ENCODE data around the gene PCGF5. TPM values are rescaled to one million over a fixed set of nuclear protein-coding genes. Genes with fewer than 3 reads are reported as not detected.
A peak's percentile ranks its signal among the peaks of the same experiment; 100 is the strongest.

PCGF5 gene
- total RNA-seq, 1 donor from 2014 or later: 11.6 TPM

DNA sequence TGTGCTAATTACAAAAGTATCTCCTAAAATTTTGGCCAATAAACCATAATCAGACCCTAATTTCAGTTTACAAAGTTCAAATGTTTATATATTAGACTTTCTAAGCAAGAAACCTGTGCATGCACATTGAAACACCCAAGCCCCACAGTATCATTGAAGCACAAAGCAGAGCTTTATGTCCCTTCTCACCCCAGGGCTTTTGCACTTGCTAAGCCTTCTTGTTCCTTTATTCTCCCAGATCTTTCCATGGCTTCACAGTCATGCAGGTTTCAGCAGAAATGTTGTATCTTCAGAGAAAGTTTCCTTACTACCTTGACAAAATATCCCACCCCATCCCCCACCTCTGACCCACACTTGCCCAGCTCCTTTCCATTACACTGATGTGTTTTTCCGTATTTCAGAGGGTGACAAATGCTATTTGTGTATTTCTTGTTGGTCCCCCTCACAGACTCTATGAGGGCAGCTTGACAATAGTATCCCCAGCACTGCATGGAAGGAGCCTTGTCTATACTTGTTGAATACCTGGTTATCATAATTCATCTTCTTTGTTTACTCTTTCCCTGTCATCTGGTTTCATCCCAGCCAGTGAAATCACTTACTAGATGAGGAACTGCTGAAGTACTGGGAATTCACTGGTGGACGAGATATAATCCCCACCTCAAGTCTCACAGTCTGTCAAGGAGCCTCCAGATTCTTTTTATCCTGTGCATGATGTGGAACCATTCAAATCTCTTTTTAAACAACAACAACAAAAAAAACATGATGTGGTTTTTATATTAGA lies 24.0 kb upstream of the PCGF5 start:
- Mint-ChIP-seq H3K9me3 (no peaks in the 10 kb centered on the region), H3K4me3 (no peak overlapping the region), H3K36me3 (no peaks in the 10 kb centered on the region), H3K27me3 (ENCODE audit: low read depth) (no peaks in the 10 kb centered on the region), H3K27ac (peak overlapping the region; percentile 21), H3K4me1 (peaks cover 7% of the 10 kb centered on the region)
- no peak for DNase-seq (ENCODE audit: low spot score in 2 of 2, unreplicated experiment in 2 of 2)
- TF ChIP-seq, protein P1, sequence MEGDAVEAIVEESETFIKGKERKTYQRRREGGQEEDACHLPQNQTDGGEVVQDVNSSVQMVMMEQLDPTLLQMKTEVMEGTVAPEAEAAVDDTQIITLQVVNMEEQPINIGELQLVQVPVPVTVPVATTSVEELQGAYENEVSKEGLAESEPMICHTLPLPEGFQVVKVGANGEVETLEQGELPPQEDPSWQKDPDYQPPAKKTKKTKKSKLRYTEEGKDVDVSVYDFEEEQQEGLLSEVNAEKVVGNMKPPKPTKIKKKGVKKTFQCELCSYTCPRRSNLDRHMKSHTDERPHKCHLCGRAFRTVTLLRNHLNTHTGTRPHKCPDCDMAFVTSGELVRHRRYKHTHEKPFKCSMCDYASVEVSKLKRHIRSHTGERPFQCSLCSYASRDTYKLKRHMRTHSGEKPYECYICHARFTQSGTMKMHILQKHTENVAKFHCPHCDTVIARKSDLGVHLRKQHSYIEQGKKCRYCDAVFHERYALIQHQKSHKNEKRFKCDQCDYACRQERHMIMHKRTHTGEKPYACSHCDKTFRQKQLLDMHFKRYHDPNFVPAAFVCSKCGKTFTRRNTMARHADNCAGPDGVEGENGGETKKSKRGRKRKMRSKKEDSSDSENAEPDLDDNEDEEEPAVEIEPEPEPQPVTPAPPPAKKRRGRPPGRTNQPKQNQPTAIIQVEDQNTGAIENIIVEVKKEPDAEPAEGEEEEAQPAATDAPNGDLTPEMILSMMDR (IDR thresholded peaks at IDR 0.05; ENCODE audit: unreplicated experiment): no peak

DNA sequence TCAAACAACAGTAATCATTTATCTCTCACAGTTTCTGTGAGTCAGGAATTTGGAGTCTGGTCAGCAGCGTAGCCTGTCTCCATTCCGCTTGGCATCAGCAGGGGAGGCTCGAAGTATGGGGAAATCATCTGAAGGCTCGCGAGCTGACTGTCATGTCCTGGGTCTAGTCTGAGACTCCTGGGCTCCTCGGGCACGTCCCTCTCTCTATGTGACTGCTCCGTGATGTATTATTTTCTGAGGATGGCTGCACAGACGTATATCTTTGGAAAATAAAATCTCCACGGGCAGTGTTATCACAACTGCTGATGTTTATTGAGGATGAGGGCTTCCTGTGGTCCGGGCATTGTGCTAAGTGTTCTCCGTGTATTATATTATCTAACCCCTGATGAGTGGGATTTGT lies 23.3 kb upstream of the PCGF5 start:
- H3K9me3 Mint-ChIP-seq: no peaks in the 10 kb centered on the region
- H3K27ac Mint-ChIP-seq: peak overlapping the region; percentile 21
- peaks cover 7% of the 10 kb centered on the region for H3K4me1 Mint-ChIP-seq
- no peaks in the 10 kb centered on the region for H3K27me3 Mint-ChIP-seq (ENCODE audit: low read depth)
- H3K4me3 Mint-ChIP-seq: no peak overlapping the region
- no peaks in the 10 kb centered on the region for H3K36me3 Mint-ChIP-seq
- TF ChIP-seq, protein P1 (IDR thresholded peaks at IDR 0.05; ENCODE audit: unreplicated experiment): no peak
- no peak for DNase-seq (ENCODE audit: low spot score in 2 of 2, unreplicated experiment in 2 of 2)

GRCh38 chr10:91198781-91199180 lies 21.7 kb upstream of the PCGF5 start:
- no peak for DNase-seq (ENCODE audit: low spot score in 2 of 2, unreplicated experiment in 2 of 2)
- H3K4me3 Mint-ChIP-seq: no peak overlapping the region
- H3K36me3 Mint-ChIP-seq: no peaks in the 10 kb centered on the region
- no peaks in the 10 kb centered on the region for H3K9me3 Mint-ChIP-seq
- H3K4me1 Mint-ChIP-seq: peaks cover 7% of the 10 kb centered on the region
- H3K27me3 Mint-ChIP-seq (ENCODE audit: low read depth): no peaks in the 10 kb centered on the region
- no peak overlapping the region for H3K27ac Mint-ChIP-seq
- TF ChIP-seq, protein P1 (IDR thresholded peaks at IDR 0.05; ENCODE audit: unreplicated experiment): no peak

GRCh38 chr10:91200314-91201212 lies 19.9 kb upstream of the PCGF5 start:
- TF ChIP-seq, protein P1 (IDR thresholded peaks at IDR 0.05; ENCODE audit: unreplicated experiment): no peak
- H3K9me3 Mint-ChIP-seq: no peaks in the 10 kb centered on the region
- DNase-seq (ENCODE audit: low spot score in 2 of 2, unreplicated experiment in 2 of 2): no peak
- no peaks in the 10 kb centered on the region for H3K27me3 Mint-ChIP-seq (ENCODE audit: low read depth)
- H3K4me3 Mint-ChIP-seq: no peak overlapping the region
- peaks cover 7% of the 10 kb centered on the region for H3K4me1 Mint-ChIP-seq
- no peak overlapping the region for H3K27ac Mint-ChIP-seq
- no peaks in the 10 kb centered on the region for H3K36me3 Mint-ChIP-seq

GRCh38 chr10:91201213-91201996 lies 19.1 kb upstream of the PCGF5 start:
- TF ChIP-seq, protein P1 (IDR thresholded peaks at IDR 0.05; ENCODE audit: unreplicated experiment): no peak
- Mint-ChIP-seq H3K36me3 (no peaks in the 10 kb centered on the region), H3K27ac (no peak overlapping the region), H3K4me3 (no peak overlapping the region), H3K27me3 (ENCODE audit: low read depth) (no peaks in the 10 kb centered on the region), H3K4me1 (peaks cover 5% of the 10 kb centered on the region), H3K9me3 (no peaks in the 10 kb centered on the region)
- no peak for DNase-seq (ENCODE audit: low spot score in 2 of 2, unreplicated experiment in 2 of 2)

All from mesothelial cell of epicardium (in vitro differentiated cells).